Measurements from ENCODE around the gene NPBWR2.

- no peak for TF ChIP-seq EZH2phosphoT487 (IDR thresholded peaks at IDR 0.05; ENCODE audit: low read length)
- TF ChIP-seq CTCF (IDR thresholded peaks at IDR 0.05; ENCODE audit: low read length): no peak
- no peak for TF ChIP-seq EZH2 (optimal IDR thresholded peaks at IDR 0.05; ENCODE audit: low read depth, low read length)
Measured at GRCh38 chr20:64140956-64141355, 33.6 kb upstream of the NPBWR2 start.

Data from MM.1S (cell line).